Endothelial cell of umbilical vein (primary cell): ENCODE measurements around the gene LAMA5. TPM values are rescaled to one million over a fixed set of nuclear protein-coding genes. Genes with fewer than 3 reads are reported as not detected.

Experiments used
- BruUV-seq: library from RNA; stranded (reverse); fragments of 400-500 nt; replicated peaks from 2 replicates; lab custom pipeline; 2021; lab: Mats Ljungman, UMichigan
- CTCF ChIA-PET: fragments of 300-600, 350-600 bp; sonication (Branson Sonifier 250); formaldehyde crosslinking; loops from one replicate; lab custom pipeline; 2021; ENCODE audit warnings: antibody characterized with exemption, inconsistent platforms; lab: Charles Lee
- POLR2A ChIA-PET: fragments of 300-600, 350-600 bp; sonication (Branson Sonifier 250); formaldehyde crosslinking; loops from one replicate; lab custom pipeline; 2021; ENCODE audit warnings: antibody characterized with exemption, inconsistent platforms; lab: Charles Lee
- DNase-seq: peaks from one replicate; pipeline ENCODE4 v3.0.0-alpha.2; 2011; ENCODE audit warnings: low read depth, low spot score
- FAIRE-seq: peaks from 2 replicates; lab custom pipeline; 2011; peaks lifted over from hg19 to GRCh38; lab: Jason Lieb, UNC
- H2AFZ ChIP-seq: 2 replicates; pipeline ENCODE4 v1.6.0; 2012; ENCODE audit warnings: low read depth, low read length, control low read depth, inconsistent platforms
- H3K27ac ChIP-seq: 2 replicates; pipeline ENCODE4 v1.5.1; 2011; ENCODE audit warnings: low read depth, mild to moderate bottlenecking, control low read depth, low read length, moderate library complexity; ENCODE audit not compliant: insufficient read depth
- H3K27me3 ChIP-seq, 2 experiments: 2 replicates each; pipeline versions ENCODE4 v1.6.0 to v1.6.1; 2011; ENCODE audit warnings: low read length in 2 of 2, mixed read lengths in 1 of 2; ENCODE audit not compliant: control insufficient read depth in 2 of 2, insufficient read depth in 2 of 2
- H3K36me3 ChIP-seq, 2 experiments: 2 replicates in 1 of 2; 3 replicates in 1 of 2; pipeline ENCODE4 v1.5.1; 2011; ENCODE audit warnings: low read length in 2 of 2, mild to moderate bottlenecking in 1 of 2, moderate library complexity in 1 of 2; ENCODE audit not compliant: control insufficient read depth in 2 of 2, insufficient read depth in 2 of 2; ENCODE audit errors: extremely low read depth in 1 of 2
- H3K4me1 ChIP-seq: 3 replicates; pipeline ENCODE4 v1.5.1; 2011; ENCODE audit warnings: mild to moderate bottlenecking, low read length; ENCODE audit not compliant: control insufficient read depth, insufficient read depth; ENCODE audit errors: extremely low read depth
- H3K4me2 ChIP-seq: 2 replicates; pipeline ENCODE4 v1.6.1; 2011; ENCODE audit warnings: low read length, control low read depth, mixed read lengths; ENCODE audit not compliant: insufficient read depth
- H3K4me3 ChIP-seq, 3 experiments: fragments of 200-600 bp in 1 of 3; sonication (generic), shearing (Covaris generic) in 1 of 3; replicated peaks in 1 of 3; 2 replicates each; pipeline ENCODE4 v1.5.1; 2011 to 2016; ENCODE audit warnings: control low read depth in 3 of 3, low read length in 3 of 3, mild to moderate bottlenecking in 2 of 3, inconsistent platforms in 1 of 3, low read depth in 1 of 3, moderate library complexity in 1 of 3; ENCODE audit not compliant: insufficient read depth in 1 of 3
- H3K79me2 ChIP-seq: 2 replicates; pipeline ENCODE4 v1.6.0; 2012; ENCODE audit warnings: low read length, inconsistent platforms; ENCODE audit not compliant: control insufficient read depth, insufficient read depth
- H3K9ac ChIP-seq: replicated peaks from 2 replicates; pipeline ENCODE3; 2011; ENCODE audit warnings: low read length, control low read depth; ENCODE audit not compliant: insufficient read depth; ENCODE audit errors: extremely low read depth
- H3K9me1 ChIP-seq: replicated peaks from 3 replicates; pipeline ENCODE4 v1.6.0; 2011; ENCODE audit warnings: mild to moderate bottlenecking, low read length; ENCODE audit not compliant: control insufficient read depth, insufficient read depth; ENCODE audit errors: extremely low read depth
- H3K9me3 ChIP-seq: replicated peaks from 2 replicates; pipeline ENCODE4 v1.5.1; 2012; ENCODE audit warnings: low read length, inconsistent platforms; ENCODE audit not compliant: control insufficient read depth, insufficient read depth
- H4K20me1 ChIP-seq: replicated peaks from 2 replicates; pipeline ENCODE3; 2011; ENCODE audit warnings: mild to moderate bottlenecking, low read length; ENCODE audit not compliant: control insufficient read depth, insufficient read depth; ENCODE audit errors: extremely low read depth
- EZH2 ChIP-seq: IDR thresholded peaks from 2 replicates; pipeline ENCODE4 v1.6.1; 2012; ENCODE audit warnings: borderline replicate concordance, low read depth, mild to moderate bottlenecking, moderate library complexity, low read length, inconsistent platforms; ENCODE audit not compliant: severe bottlenecking
- FOS ChIP-seq: IDR thresholded peaks from 2 replicates; pipeline ENCODE4 v1.6.1; 2011; ENCODE audit warnings: mild to moderate bottlenecking, low read length, moderate library complexity, borderline replicate concordance; ENCODE audit not compliant: insufficient read depth
- GATA2 ChIP-seq: IDR thresholded peaks from 2 replicates; pipeline ENCODE4 v1.7.0; 2011; ENCODE audit warnings: low read depth, mild to moderate bottlenecking, moderate library complexity, mixed read lengths, low read length; ENCODE audit not compliant: insufficient read length, insufficient read depth
- JUN ChIP-seq: IDR thresholded peaks from 2 replicates; pipeline ENCODE4 v1.6.1; 2011; ENCODE audit warnings: borderline replicate concordance, low read depth; ENCODE audit not compliant: insufficient read length, insufficient read depth
- MYC ChIP-seq: IDR thresholded peaks from one replicate; pipeline ENCODE4 v1.6.1; 2011; ENCODE audit warnings: mild to moderate bottlenecking, low read depth, low read length
- POLR2A ChIP-seq: IDR thresholded peaks from 2 replicates; pipeline ENCODE4 v1.6.1; 2012; ENCODE audit warnings: low read depth, mild to moderate bottlenecking, control low read depth, low read length
- POLR2AphosphoS5 ChIP-seq: IDR thresholded peaks from 2 replicates; pipeline ENCODE4 v1.6.1; 2012; ENCODE audit warnings: low read depth, mild to moderate bottlenecking, control low read depth, low read length, moderate library complexity; ENCODE audit not compliant: insufficient read depth
- dilution Hi-C: fragments of 300-500 bp; cut with MboI; formaldehyde crosslinking; loops from one replicate; pipeline ENCODE4 v1.15.0; 2019; ENCODE audit warnings: low sequenced_read_pairs; ENCODE audit not compliant: extremely low pct_ligation_motif_present
- intact Hi-C: fragments of 100-400 bp; cut with micrococcal nuclease; formaldehyde crosslinking; loops from one replicate; pipeline ENCODE4 v1.10.0; 2022
- polyA plus RNA-seq, 4 experiments: library from polyadenylated mRNA; depleted of rRNA in 3 of 4; stranded (reverse) in 3 of 4; unstranded in 1 of 4; fragments of >200 nt; gene quantifications; 2 replicates each; pipeline versions ENCODE4 v1.2.1 to v1.2.3, GENCODE V29; 2011 to 2012; ENCODE audit warnings: missing spikeins in 1 of 4
- total RNA-seq: library from RNA; stranded (reverse); gene quantifications from 2 replicates; pipeline ENCODE4 v1.2.3, GENCODE V29; 2021
- TF ChIP-seq, protein P1 (sequence below): IDR thresholded peaks from 2 replicates; pipeline ENCODE4 v1.6.1; 2011; ENCODE audit not compliant: insufficient read depth, insufficient read length
- TF ChIP-seq, protein P2 (sequence below), 2 donors: IDR thresholded peaks; 1 replicate in 1 of 2; 2 replicates in 1 of 2; pipeline ENCODE4 v1.5.1; 2011; ENCODE audit warnings: low read length in 2 of 2, mild to moderate bottlenecking in 2 of 2, moderate library complexity in 2 of 2, control low read depth in 1 of 2, inconsistent platforms in 1 of 2, low read depth in 1 of 2; ENCODE audit not compliant: insufficient read depth in 1 of 2; ENCODE audit errors: extremely low read depth in 1 of 2

Gene LAMA5
- total and polyA plus RNA-seq, 2 donors (not counting 3 experiments of a cell fraction or from before 2014, with no cell fraction given), result 24.0 to 145 TPM

DNA sequence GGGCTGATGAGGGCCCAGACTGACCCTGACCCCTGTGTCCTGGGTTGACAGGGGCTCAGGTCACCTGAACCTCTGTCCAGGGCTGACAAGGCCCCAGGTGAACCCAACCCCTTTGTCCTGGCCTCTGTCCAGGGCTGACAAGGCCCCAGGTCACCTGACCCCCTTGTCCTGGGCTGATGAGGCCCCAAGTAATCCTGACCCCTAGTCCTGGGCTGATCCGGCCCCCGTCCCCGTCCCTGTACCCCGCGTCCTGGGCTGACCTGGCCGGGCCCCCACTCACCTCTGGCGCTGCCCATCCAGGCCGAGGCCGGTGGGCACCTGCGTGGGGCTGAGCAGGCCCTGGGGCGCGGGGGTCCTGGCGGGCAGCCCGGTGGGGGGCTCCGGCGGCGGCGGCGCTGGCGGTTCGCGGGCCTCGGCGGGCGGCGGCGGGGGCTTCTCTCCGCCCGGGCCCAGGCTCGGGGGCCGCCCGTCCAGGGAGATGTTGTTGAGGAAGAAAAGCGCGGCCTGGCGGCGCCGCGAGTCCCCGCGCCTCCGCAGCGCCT is 39.6 kb upstream of the LAMA5 start:
- no peak for TF ChIP-seq POLR2AphosphoS5
- TF ChIP-seq FOS, result no peak
- no peak for TF ChIP-seq POLR2A
- TF ChIP-seq, protein P1, sequence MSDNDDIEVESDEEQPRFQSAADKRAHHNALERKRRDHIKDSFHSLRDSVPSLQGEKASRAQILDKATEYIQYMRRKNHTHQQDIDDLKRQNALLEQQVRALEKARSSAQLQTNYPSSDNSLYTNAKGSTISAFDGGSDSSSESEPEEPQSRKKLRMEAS, result no peak
- no peak for TF ChIP-seq EZH2
- no peak for TF ChIP-seq JUN
- TF ChIP-seq GATA2, result no peak
- TF ChIP-seq, protein P2, sequence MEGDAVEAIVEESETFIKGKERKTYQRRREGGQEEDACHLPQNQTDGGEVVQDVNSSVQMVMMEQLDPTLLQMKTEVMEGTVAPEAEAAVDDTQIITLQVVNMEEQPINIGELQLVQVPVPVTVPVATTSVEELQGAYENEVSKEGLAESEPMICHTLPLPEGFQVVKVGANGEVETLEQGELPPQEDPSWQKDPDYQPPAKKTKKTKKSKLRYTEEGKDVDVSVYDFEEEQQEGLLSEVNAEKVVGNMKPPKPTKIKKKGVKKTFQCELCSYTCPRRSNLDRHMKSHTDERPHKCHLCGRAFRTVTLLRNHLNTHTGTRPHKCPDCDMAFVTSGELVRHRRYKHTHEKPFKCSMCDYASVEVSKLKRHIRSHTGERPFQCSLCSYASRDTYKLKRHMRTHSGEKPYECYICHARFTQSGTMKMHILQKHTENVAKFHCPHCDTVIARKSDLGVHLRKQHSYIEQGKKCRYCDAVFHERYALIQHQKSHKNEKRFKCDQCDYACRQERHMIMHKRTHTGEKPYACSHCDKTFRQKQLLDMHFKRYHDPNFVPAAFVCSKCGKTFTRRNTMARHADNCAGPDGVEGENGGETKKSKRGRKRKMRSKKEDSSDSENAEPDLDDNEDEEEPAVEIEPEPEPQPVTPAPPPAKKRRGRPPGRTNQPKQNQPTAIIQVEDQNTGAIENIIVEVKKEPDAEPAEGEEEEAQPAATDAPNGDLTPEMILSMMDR (IDR thresholded peaks at IDR 0.05; ENCODE audit: extremely low read depth in 1 of 2, insufficient read depth in 1 of 2, low read depth in 1 of 2, low read length in 2 of 2), result no peak
- TF ChIP-seq MYC, result no peak
- Histone ChIP-seq H3K9ac (peak overlapping the region; percentile 58), H4K20me1 (no peaks in the 10 kb centered on the region), H3K36me3 (no peaks in the 10 kb centered on the region), H3K9me1 (no peaks in the 10 kb centered on the region), H3K79me2 (peaks cover 7% of the 10 kb centered on the region), H3K9me3 (no peaks in the 10 kb centered on the region), H3K4me3 (peak overlapping the region in 2 of 3 experiments; percentile 17 to 68), H3K27me3 (no peaks in the 10 kb centered on the region), H3K4me2 (peak overlapping the region; percentile 47), H3K4me1 (peaks cover 11% of the 10 kb centered on the region), H3K27ac (no peak overlapping the region), H2AFZ (no peak overlapping the region)
- dilution Hi-C loops, result no loop called here
- no TSS peak for BruUV-seq
- no peak for DNase-seq
- CTCF ChIA-PET, result interaction anchor here (1.0 kb wide), 1 partner anchor 93 kb away, joined by 3 read pairs; no protein-coding TSS in a partner anchor
- POLR2A ChIA-PET, result no interaction called here
- intact Hi-C loops, result loop anchor here (5.0 kb wide), 1 partner anchor 211 kb away; no protein-coding TSS in a partner anchor
- no peak for FAIRE-seq
